Measurements from ENCODE around the gene TRA2B. TPM values are rescaled to one million over a fixed set of nuclear protein-coding genes. Genes with fewer than 3 reads are reported as not detected.

The TRA2B gene
- total RNA-seq, 1 donor from 2014 or later, result 120 TPM

DNA sequence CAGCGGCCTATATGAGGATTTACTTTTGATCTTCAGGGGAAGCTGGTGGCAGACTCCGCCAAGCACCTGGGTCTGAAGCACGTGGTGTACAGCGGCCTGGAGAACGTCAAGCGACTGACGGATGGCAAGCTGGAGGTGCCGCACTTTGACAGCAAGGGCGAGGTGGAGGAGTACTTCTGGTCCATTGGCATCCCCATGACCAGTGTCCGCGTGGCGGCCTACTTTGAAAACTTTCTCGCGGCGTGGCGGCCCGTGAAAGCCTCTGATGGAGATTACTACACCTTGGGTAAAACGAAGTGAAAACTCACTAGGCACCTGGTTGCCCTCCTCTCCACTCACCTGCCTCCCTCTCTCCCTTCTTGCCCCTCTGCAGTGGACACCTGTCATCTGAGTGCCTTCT is 33.8 kb upstream of the TRA2B start:
- H3K36me3 ChIP-seq (ENCODE audit: insufficient read depth, low read length), result no peaks in the 10 kb centered on the region
- H3K9me3 ChIP-seq (ENCODE audit: insufficient read depth, low read depth, low read length), result no peaks in the 10 kb centered on the region
- H3K36me3 Mint-ChIP-seq (ENCODE audit: low read depth, unreplicated experiment), result no peaks in the 10 kb centered on the region
- no peak overlapping the region for H3K27ac Mint-ChIP-seq (ENCODE audit: unreplicated experiment)
- H3K4me1 ChIP-seq (ENCODE audit: insufficient read depth, low read length), result no peaks in the 10 kb centered on the region
- no peak overlapping the region for H3K4me2 ChIP-seq (ENCODE audit: low read length)
- H3K4me3 Mint-ChIP-seq (ENCODE audit: unreplicated experiment), result no peak overlapping the region
- no peak overlapping the region for H3K27ac ChIP-seq (ENCODE audit: low read depth, low read length)
- H3K27me3 Mint-ChIP-seq (ENCODE audit: low read depth, unreplicated experiment), result peaks cover 16% of the 10 kb centered on the region
- no peaks in the 10 kb centered on the region for H3K27me3 ChIP-seq (ENCODE audit: insufficient read depth, low read length)
- no peak overlapping the region for H3K9ac ChIP-seq (ENCODE audit: low read length)
- no peak overlapping the region for H3K4me3 ChIP-seq (ENCODE audit: insufficient read depth, low read depth, low read length)
- H4K20me1 ChIP-seq (ENCODE audit: insufficient read depth, low read length), result no peaks in the 10 kb centered on the region
- no peak for DNase-seq (ENCODE audit: low read depth)
- H3K79me2 ChIP-seq (ENCODE audit: insufficient read depth, low read length), result no peaks in the 10 kb centered on the region
- no peaks in the 10 kb centered on the region for H3K9me3 Mint-ChIP-seq (ENCODE audit: unreplicated experiment)
- no peak for FAIRE-seq
- H2AFZ ChIP-seq (ENCODE audit: low read depth, low read length), result no peak overlapping the region
- TF ChIP-seq CTCF (IDR thresholded peaks at IDR 0.05; ENCODE audit: insufficient read depth, low read depth, low read length) (no peak), EZH2 (IDR thresholded peaks at IDR 0.05; ENCODE audit: insufficient read depth, low read length) (no peak)
- H3K4me1 Mint-ChIP-seq (ENCODE audit: low read depth, unreplicated experiment), result no peaks in the 10 kb centered on the region

GRCh38 chr3:185968168-185968567 is 30.4 kb upstream of the TRA2B start:
- H3K27ac Mint-ChIP-seq (ENCODE audit: unreplicated experiment), result no peak overlapping the region
- H3K4me1 Mint-ChIP-seq (ENCODE audit: low read depth, unreplicated experiment), result no peaks in the 10 kb centered on the region
- no peak overlapping the region for H2AFZ ChIP-seq (ENCODE audit: low read depth, low read length)
- no peaks in the 10 kb centered on the region for H3K79me2 ChIP-seq (ENCODE audit: insufficient read depth, low read length)
- H3K9me3 ChIP-seq (ENCODE audit: insufficient read depth, low read depth, low read length), result no peaks in the 10 kb centered on the region
- no peaks in the 10 kb centered on the region for H3K27me3 ChIP-seq (ENCODE audit: insufficient read depth, low read length)
- DNase-seq (ENCODE audit: low read depth) (no peak), FAIRE-seq (no peak)
- H3K36me3 Mint-ChIP-seq (ENCODE audit: low read depth, unreplicated experiment), result peaks cover 1% of the 10 kb centered on the region
- peaks cover 14% of the 10 kb centered on the region for H3K27me3 Mint-ChIP-seq (ENCODE audit: low read depth, unreplicated experiment)
- TF ChIP-seq CTCF (IDR thresholded peaks at IDR 0.05; ENCODE audit: insufficient read depth, low read depth, low read length) (no peak), EZH2 (IDR thresholded peaks at IDR 0.05; ENCODE audit: insufficient read depth, low read length) (no peak)
- no peak overlapping the region for H3K27ac ChIP-seq (ENCODE audit: low read depth, low read length)
- H3K4me3 Mint-ChIP-seq (ENCODE audit: unreplicated experiment), result no peak overlapping the region
- peaks cover 5% of the 10 kb centered on the region for H3K9me3 Mint-ChIP-seq (ENCODE audit: unreplicated experiment)
- H3K36me3 ChIP-seq (ENCODE audit: insufficient read depth, low read length), result no peaks in the 10 kb centered on the region
- H3K4me2 ChIP-seq (ENCODE audit: low read length), result no peak overlapping the region
- H3K4me1 ChIP-seq (ENCODE audit: insufficient read depth, low read length), result no peaks in the 10 kb centered on the region
- H3K9ac ChIP-seq (ENCODE audit: low read length), result no peak overlapping the region
- no peaks in the 10 kb centered on the region for H4K20me1 ChIP-seq (ENCODE audit: insufficient read depth, low read length)
- H3K4me3 ChIP-seq (ENCODE audit: insufficient read depth, low read depth, low read length), result no peak overlapping the region

- no peak overlapping the region for H3K4me3 Mint-ChIP-seq (ENCODE audit: unreplicated experiment)
- H3K79me2 ChIP-seq (ENCODE audit: insufficient read depth, low read length), result no peaks in the 10 kb centered on the region
- DNase-seq (ENCODE audit: low read depth) (no peak), FAIRE-seq (no peak)
- H3K9ac ChIP-seq (ENCODE audit: low read length), result no peak overlapping the region
- H3K27me3 Mint-ChIP-seq (ENCODE audit: low read depth, unreplicated experiment), result peaks cover 10% of the 10 kb centered on the region
- H3K36me3 ChIP-seq (ENCODE audit: insufficient read depth, low read length), result no peaks in the 10 kb centered on the region
- H3K27me3 ChIP-seq (ENCODE audit: insufficient read depth, low read length), result no peaks in the 10 kb centered on the region
- no peak overlapping the region for H3K27ac ChIP-seq (ENCODE audit: low read depth, low read length)
- no peaks in the 10 kb centered on the region for H3K4me1 Mint-ChIP-seq (ENCODE audit: low read depth, unreplicated experiment)
- H3K9me3 Mint-ChIP-seq (ENCODE audit: unreplicated experiment), result peaks cover 5% of the 10 kb centered on the region
- H3K4me2 ChIP-seq (ENCODE audit: low read length), result no peak overlapping the region
- peaks cover 1% of the 10 kb centered on the region for H3K36me3 Mint-ChIP-seq (ENCODE audit: low read depth, unreplicated experiment)
- H3K27ac Mint-ChIP-seq (ENCODE audit: unreplicated experiment), result no peak overlapping the region
- TF ChIP-seq EZH2 (IDR thresholded peaks at IDR 0.05; ENCODE audit: insufficient read depth, low read length), result no peak
- no peak overlapping the region for H2AFZ ChIP-seq (ENCODE audit: low read depth, low read length)
- no peaks in the 10 kb centered on the region for H4K20me1 ChIP-seq (ENCODE audit: insufficient read depth, low read length)
- H3K4me3 ChIP-seq (ENCODE audit: insufficient read depth, low read depth, low read length), result no peak overlapping the region
- H3K4me1 ChIP-seq (ENCODE audit: insufficient read depth, low read length), result no peaks in the 10 kb centered on the region
- H3K9me3 ChIP-seq (ENCODE audit: insufficient read depth, low read depth, low read length), result no peaks in the 10 kb centered on the region
Measured at GRCh38 chr3:185966655-185967054, 28.8 kb upstream of the TRA2B start.

Measured in astrocyte (in vitro differentiated cells and primary cell).